ENCODE results near the gene CACNA2D3. TPM values are rescaled to one million over a fixed set of nuclear protein-coding genes. Genes with fewer than 3 reads are reported as not detected.

CACNA2D3 gene
- total RNA-seq, 4 donors from 2014 or later, result 0.94 to 3.6 (median 2.1) TPM

DNA sequence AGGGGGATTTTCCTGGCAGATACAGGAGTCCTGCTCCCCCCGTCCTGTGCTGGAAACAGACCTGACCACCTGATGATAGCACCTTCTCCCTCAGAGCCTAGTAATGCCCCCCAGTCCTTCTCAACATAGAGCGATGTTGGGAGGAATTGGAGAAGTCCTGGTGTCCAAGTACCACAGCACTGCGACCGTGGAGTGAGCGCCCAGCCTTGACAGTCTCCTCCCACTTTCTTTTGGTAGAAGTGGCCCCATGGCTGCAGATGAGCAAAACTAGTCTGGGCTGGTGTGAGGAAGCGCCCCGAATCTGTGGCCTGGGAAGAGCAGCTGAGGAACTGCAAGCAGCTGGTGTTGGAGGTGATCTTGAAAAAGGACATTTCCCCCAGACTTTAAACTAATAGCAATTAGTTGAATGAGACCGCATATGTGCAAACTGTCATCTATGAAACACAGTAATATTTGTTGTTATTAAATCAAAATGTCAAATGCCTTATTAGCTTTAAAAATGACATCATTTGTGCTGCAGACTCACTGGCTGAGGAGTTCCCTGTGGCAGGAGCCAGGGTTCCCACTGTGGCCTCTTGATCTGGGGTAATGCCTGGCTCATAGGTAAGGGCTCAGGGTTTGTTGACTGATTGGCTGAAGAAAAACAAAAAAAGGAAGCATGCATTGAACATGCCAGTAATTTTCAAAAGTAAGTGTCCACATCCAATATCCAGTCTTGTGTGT is 121.8 kb downstream of the CACNA2D3 start:
- TF ChIP-seq, protein P1, sequence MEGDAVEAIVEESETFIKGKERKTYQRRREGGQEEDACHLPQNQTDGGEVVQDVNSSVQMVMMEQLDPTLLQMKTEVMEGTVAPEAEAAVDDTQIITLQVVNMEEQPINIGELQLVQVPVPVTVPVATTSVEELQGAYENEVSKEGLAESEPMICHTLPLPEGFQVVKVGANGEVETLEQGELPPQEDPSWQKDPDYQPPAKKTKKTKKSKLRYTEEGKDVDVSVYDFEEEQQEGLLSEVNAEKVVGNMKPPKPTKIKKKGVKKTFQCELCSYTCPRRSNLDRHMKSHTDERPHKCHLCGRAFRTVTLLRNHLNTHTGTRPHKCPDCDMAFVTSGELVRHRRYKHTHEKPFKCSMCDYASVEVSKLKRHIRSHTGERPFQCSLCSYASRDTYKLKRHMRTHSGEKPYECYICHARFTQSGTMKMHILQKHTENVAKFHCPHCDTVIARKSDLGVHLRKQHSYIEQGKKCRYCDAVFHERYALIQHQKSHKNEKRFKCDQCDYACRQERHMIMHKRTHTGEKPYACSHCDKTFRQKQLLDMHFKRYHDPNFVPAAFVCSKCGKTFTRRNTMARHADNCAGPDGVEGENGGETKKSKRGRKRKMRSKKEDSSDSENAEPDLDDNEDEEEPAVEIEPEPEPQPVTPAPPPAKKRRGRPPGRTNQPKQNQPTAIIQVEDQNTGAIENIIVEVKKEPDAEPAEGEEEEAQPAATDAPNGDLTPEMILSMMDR (IDR thresholded peaks at IDR 0.05; ENCODE audit: low read depth), result no peak

- TF ChIP-seq, protein P1 (IDR thresholded peaks at IDR 0.05; ENCODE audit: low read depth), result no peak
Observed at GRCh38 chr3:54251705-54252104, 129.4 kb downstream of the CACNA2D3 start.

DNA sequence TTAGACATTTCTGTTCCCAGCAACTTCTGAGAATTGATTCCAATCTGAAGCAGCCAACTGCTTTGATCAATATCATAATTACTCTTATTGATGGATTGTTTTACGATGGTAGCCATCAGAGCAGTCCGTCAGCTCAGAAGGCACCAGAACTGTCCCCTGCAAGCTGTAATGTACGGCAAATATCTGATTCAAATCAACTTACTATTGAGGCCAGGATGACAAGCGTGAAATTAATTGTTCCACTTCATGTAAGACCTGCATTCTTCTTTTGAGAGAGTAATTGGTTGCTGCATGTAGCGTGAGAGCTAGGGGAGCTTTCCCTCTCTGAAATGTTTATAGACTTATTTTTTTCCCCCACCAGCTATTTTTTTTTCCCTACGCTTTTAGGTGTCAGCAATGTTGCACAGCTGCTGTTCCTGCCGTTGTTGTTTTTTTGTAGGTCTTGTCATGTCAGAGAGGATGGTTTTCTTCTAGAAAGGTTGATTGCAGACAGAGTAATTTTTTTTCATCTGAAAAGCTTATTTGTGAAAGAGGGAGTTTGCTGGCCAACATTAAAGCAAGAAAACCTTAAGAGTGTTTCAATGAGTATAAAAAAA is 134.9 kb downstream of the CACNA2D3 start:
- TF ChIP-seq, protein P1 (IDR thresholded peaks at IDR 0.05; ENCODE audit: low read depth), result no peak

GRCh38 chr3:54259636-54260035 is 137.3 kb downstream of the CACNA2D3 start:
- TF ChIP-seq, protein P1 (IDR thresholded peaks at IDR 0.05; ENCODE audit: low read depth), result no peak

GRCh38 chr3:54261141-54261540 is 138.8 kb downstream of the CACNA2D3 start:
- TF ChIP-seq, protein P1 (IDR thresholded peaks at IDR 0.05; ENCODE audit: low read depth), result no peak

DNA sequence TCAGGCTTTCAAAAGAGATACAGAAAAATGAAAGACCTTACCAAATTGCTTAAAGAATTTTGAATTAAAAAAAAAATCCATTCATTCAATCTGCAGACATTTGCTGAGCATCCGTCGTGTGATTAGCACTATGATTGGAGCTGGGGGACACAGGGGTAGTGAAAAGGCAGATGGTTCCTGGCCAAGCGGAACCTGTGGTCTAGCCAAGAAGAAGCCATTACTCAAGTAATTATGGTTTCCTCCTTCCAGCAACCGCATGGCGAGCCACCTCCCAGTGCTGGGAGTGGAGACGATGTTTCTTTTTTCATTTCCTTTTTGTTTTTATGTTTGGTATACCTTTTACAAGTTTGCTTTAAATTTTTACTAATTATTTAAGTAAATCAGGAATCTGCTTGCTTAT is 140.2 kb downstream of the CACNA2D3 start:
- TF ChIP-seq, protein P1 (IDR thresholded peaks at IDR 0.05; ENCODE audit: low read depth), result no peak

GRCh38 chr3:54262946-54263345 is 140.6 kb downstream of the CACNA2D3 start:
- TF ChIP-seq, protein P1 (IDR thresholded peaks at IDR 0.05; ENCODE audit: low read depth), result no peak
